Astrocyte (in vitro differentiated cells and primary cell): ENCODE results near the gene ZNF503. TPM values are rescaled to one million over a fixed set of nuclear protein-coding genes. Genes with fewer than 3 reads are reported as not detected.

Source experiments
- DNase-seq: peaks from one replicate; pipeline ENCODE4 v3.0.0-alpha.2; 2010; ENCODE audit warnings: low read depth
- FAIRE-seq: peaks from 2 replicates; lab custom pipeline; 2011; peaks lifted over from hg19 to GRCh38; lab: Jason Lieb, UNC
- H2AFZ ChIP-seq: 2 replicates; pipeline ENCODE4 v1.6.0; 2012; ENCODE audit warnings: low read depth, low read length, inconsistent platforms
- H3K27ac ChIP-seq: 2 replicates; pipeline ENCODE4 v1.5.1; 2011; ENCODE audit warnings: low read depth, low read length, inconsistent platforms
- H3K27me3 ChIP-seq: 2 replicates; pipeline ENCODE4 v1.6.0; 2011; ENCODE audit warnings: low read length, inconsistent platforms; ENCODE audit not compliant: insufficient read depth
- H3K36me3 ChIP-seq: 2 replicates; pipeline ENCODE4 v1.5.1; 2011; ENCODE audit warnings: low read length, inconsistent platforms; ENCODE audit not compliant: insufficient read depth
- H3K4me1 ChIP-seq: 2 replicates; pipeline ENCODE4 v1.5.1; 2011; ENCODE audit warnings: low read length, inconsistent platforms; ENCODE audit not compliant: insufficient read depth
- H3K4me2 ChIP-seq: 2 replicates; pipeline ENCODE4 v1.6.0; 2012; ENCODE audit warnings: low read length, inconsistent platforms
- H3K4me3 ChIP-seq: 2 replicates; pipeline ENCODE4 v1.5.1; 2011; ENCODE audit warnings: low read depth, mild to moderate bottlenecking, low read length, inconsistent platforms; ENCODE audit not compliant: insufficient read depth
- H3K79me2 ChIP-seq: 2 replicates; pipeline ENCODE4 v1.6.0; 2012; ENCODE audit warnings: mild to moderate bottlenecking, low read length, inconsistent platforms; ENCODE audit not compliant: insufficient read depth
- H3K9ac ChIP-seq: 2 replicates; pipeline ENCODE4 v1.6.0; 2012; ENCODE audit warnings: mild to moderate bottlenecking, low read length, inconsistent platforms
- H3K9me3 ChIP-seq: 2 replicates; pipeline ENCODE4 v1.5.1; 2012; ENCODE audit warnings: low read depth, mild to moderate bottlenecking, low read length, inconsistent platforms; ENCODE audit not compliant: insufficient read depth
- H4K20me1 ChIP-seq: 2 replicates; pipeline ENCODE4 v1.6.0; 2012; ENCODE audit warnings: low read length, inconsistent platforms; ENCODE audit not compliant: insufficient read depth
- H3K27ac Mint-ChIP-seq: one replicate; pipeline ENCODE4 v1.8.0; 2021; ENCODE audit warnings: mild to moderate bottlenecking, mixed read lengths; ENCODE audit not compliant: unreplicated experiment
- H3K27me3 Mint-ChIP-seq: one replicate; pipeline ENCODE4 v1.8.0; 2021; ENCODE audit warnings: low read depth, mixed read lengths; ENCODE audit not compliant: unreplicated experiment
- H3K36me3 Mint-ChIP-seq: one replicate; pipeline ENCODE4 v1.8.0; 2021; ENCODE audit warnings: low read depth, mixed read lengths; ENCODE audit not compliant: unreplicated experiment
- H3K4me1 Mint-ChIP-seq: one replicate; pipeline ENCODE4 v1.8.0; 2021; ENCODE audit warnings: low read depth, mixed read lengths; ENCODE audit not compliant: unreplicated experiment
- H3K4me3 Mint-ChIP-seq: one replicate; pipeline ENCODE4 v1.8.0; 2021; ENCODE audit warnings: mild to moderate bottlenecking, moderate library complexity, mixed read lengths; ENCODE audit not compliant: unreplicated experiment
- H3K9me3 Mint-ChIP-seq: one replicate; pipeline ENCODE4 v1.8.0; 2021; ENCODE audit warnings: mild to moderate bottlenecking, mixed read lengths; ENCODE audit not compliant: unreplicated experiment
- CTCF ChIP-seq: IDR thresholded peaks from 2 replicates; pipeline ENCODE4 v1.5.1; 2011; ENCODE audit warnings: low read depth, mild to moderate bottlenecking, inconsistent platforms, low read length, moderate library complexity; ENCODE audit not compliant: insufficient read depth
- EZH2 ChIP-seq: IDR thresholded peaks from 2 replicates; pipeline ENCODE4 v1.6.1; 2012; ENCODE audit warnings: mild to moderate bottlenecking, low read length, inconsistent platforms; ENCODE audit not compliant: insufficient read depth
- total RNA-seq: library from RNA; stranded (reverse); gene quantifications from 2 replicates; pipeline ENCODE4 v1.2.1, GENCODE V29; 2021

Gene ZNF503
- total RNA-seq, 1 donor from 2014 or later, result 11.9 TPM

- FAIRE-seq, result peak; percentile 86
- peak overlapping the region; percentile 89 for H3K27ac Mint-ChIP-seq
Observed at GRCh38 chr10:75358835-75359421, 42.6 kb downstream of the ZNF503 start.

GRCh38 chr10:75358132-75358531 lies 43.4 kb downstream of the ZNF503 start:
- H3K4me3 Mint-ChIP-seq, result no peak overlapping the region
- Histone ChIP-seq H3K79me2 (no peaks in the 10 kb centered on the region), H3K4me2 (no peak overlapping the region), H3K36me3 (no peaks in the 10 kb centered on the region), H3K9ac (no peak overlapping the region), H3K9me3 (no peaks in the 10 kb centered on the region), H3K27ac (no peak overlapping the region), H3K27me3 (no peaks in the 10 kb centered on the region), H4K20me1 (no peaks in the 10 kb centered on the region), H3K4me3 (no peak overlapping the region), H2AFZ (no peak overlapping the region), H3K4me1 (peaks cover 11% of the 10 kb centered on the region)
- H3K27me3 Mint-ChIP-seq, result peaks cover 5% of the 10 kb centered on the region
- H3K4me1 Mint-ChIP-seq, result peaks cover 17% of the 10 kb centered on the region
- H3K9me3 Mint-ChIP-seq, result peaks cover 5% of the 10 kb centered on the region
- H3K27ac Mint-ChIP-seq, result peak overlapping the region; percentile 89
- TF ChIP-seq CTCF, result no peak
- no peak for TF ChIP-seq EZH2
- DNase-seq, result no peak
- no peak for FAIRE-seq
- no peaks in the 10 kb centered on the region for H3K36me3 Mint-ChIP-seq

More at GRCh38 chr10:75358835-75359421, 42.6 kb downstream of the ZNF503 start:
- Histone ChIP-seq H3K4me1 (peaks cover 11% of the 10 kb centered on the region), H3K9me3 (no peaks in the 10 kb centered on the region), H3K4me2 (peak overlapping the region; percentile 20), H3K9ac (no peak overlapping the region), H3K4me3 (no peak overlapping the region), H2AFZ (no peak overlapping the region), H3K36me3 (no peaks in the 10 kb centered on the region), H3K27ac (no peak overlapping the region), H3K27me3 (no peaks in the 10 kb centered on the region), H4K20me1 (no peaks in the 10 kb centered on the region), H3K79me2 (no peaks in the 10 kb centered on the region)
- Mint-ChIP-seq H3K36me3 (no peaks in the 10 kb centered on the region), H3K9me3 (peaks cover 5% of the 10 kb centered on the region), H3K4me1 (peaks cover 18% of the 10 kb centered on the region), H3K27me3 (peaks cover 5% of the 10 kb centered on the region), H3K4me3 (no peak overlapping the region)
- no peak for TF ChIP-seq EZH2
- no peak for TF ChIP-seq CTCF
- DNase-seq, result peak; percentile 81

- no peak for TF ChIP-seq CTCF
- TF ChIP-seq EZH2, result no peak
- Mint-ChIP-seq H3K9me3 (peaks cover 5% of the 10 kb centered on the region), H3K36me3 (no peaks in the 10 kb centered on the region), H3K4me1 (peaks cover 18% of the 10 kb centered on the region), H3K27me3 (peaks cover 2% of the 10 kb centered on the region), H3K4me3 (no peak overlapping the region), H3K27ac (no peak overlapping the region)
- Histone ChIP-seq H2AFZ (no peak overlapping the region), H4K20me1 (no peaks in the 10 kb centered on the region), H3K9me3 (no peaks in the 10 kb centered on the region), H3K79me2 (no peaks in the 10 kb centered on the region), H3K36me3 (no peaks in the 10 kb centered on the region), H3K4me3 (no peak overlapping the region), H3K27ac (no peak overlapping the region), H3K9ac (no peak overlapping the region), H3K4me2 (no peak overlapping the region), H3K4me1 (peaks cover 11% of the 10 kb centered on the region), H3K27me3 (no peaks in the 10 kb centered on the region)
- DNase-seq, result no peak
- no peak for FAIRE-seq
Observed at GRCh38 chr10:75357500-75357899, 44.1 kb downstream of the ZNF503 start.
